Urothelium cell line (cell line): ENCODE measurements around the gene OXLD1.

Experiments
- DNase-seq: peaks from one replicate; pipeline ENCODE4 v3.0.0; 2011; ENCODE audit warnings: low spot score, mixed read lengths
- FAIRE-seq: peaks from 2 replicates; lab custom pipeline; 2011; peaks lifted over from hg19 to GRCh38; lab: Jason Lieb, UNC

The OXLD1 gene

DNA sequence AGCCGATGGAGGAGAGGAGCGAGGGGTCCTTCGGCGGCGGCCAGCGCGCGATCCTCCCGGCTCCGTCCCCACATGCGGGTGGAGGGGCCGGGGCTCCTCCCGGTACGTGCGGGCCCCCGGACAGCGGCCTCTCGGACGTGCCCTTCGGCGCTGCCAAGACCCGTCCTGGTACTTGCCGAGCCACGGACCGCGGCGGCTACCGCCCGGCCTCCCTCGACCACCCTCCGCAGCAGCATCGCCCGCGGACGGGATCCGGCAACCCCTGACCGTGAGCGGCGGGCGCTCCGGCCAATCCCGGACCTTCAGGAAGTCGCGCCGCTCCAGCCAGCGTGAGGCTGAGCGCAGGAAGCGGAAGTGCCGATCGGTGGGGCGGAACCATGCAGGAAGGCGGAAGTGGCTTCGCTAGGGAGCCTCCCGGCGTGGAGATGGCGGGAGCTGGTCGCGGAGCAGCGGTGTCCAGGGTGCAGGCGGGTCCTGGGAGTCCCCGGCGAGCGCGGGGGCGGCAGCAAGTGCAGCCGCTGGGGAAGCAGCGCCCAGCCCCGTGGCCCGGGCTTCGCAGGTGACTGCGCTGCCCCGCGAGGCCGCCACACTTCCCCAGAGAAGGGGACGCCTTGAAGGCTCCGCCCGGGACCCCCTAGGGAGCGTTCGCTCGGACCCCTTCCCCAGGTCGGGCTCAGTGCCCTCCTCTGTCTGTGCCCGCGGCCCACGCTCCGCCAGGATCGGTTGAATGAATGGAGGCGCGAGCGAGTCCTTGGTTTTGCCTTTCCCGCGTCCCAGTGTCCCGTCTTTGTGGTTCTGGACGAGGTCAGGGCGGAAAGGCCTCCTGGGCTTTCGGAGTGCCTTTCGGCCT is at the start of gene OXLD1, which contains the start of gene CCDC137:
Gene OXLD1 (minus strand): TSS at position 264 of the 850 bp plus-strand sequence. CDS start 28 bp downstream, at position 236.
Gene CCDC137 (plus strand): TSS at position 396 of the 850 bp plus-strand sequence. CDS start 30 bp downstream, at position 426.
- peak; percentile 96 for FAIRE-seq

DNA sequence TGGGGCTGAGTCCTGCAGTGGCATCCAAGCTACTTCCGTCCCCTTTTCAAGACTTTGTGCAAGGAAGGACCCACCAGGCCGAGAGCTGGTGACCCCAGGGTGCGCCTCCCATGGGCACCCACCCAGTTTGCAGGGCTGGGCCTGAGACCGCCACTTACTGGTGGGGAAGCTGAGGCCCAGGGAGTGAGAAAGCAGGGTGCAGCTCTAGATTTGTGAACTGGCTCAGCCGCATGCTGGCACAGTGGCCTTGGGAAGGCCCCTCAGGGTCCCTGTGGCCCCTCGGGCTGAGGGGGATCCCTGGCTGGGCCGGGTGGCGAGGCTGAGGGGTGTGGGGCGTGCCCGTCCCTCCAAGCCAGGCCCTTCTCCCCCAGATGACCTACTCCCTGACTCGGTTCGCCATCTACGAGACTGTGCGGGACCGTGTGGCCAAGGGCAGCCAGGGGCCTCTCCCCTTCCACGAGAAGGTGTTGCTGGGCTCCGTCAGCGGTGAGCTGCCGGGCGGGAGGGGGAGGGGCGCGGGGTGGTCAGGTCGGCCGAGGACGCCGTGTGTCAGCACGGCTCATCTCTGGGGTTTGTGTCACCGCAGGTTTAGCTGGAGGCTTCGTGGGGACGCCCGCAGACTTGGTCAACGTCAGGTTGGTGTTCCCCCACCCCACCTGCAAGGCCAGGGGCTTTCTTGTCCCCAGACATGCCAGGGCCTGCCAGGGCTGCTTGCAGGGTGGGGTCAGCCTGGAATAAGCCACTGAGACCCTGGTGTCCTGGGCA is 48.9 kb upstream of the OXLD1 start:
- no peak for FAIRE-seq
- no peak for DNase-seq

More for the DNA sequence above, at the start of gene OXLD1, which contains the start of gene CCDC137:
- peak; percentile 100 for DNase-seq

DNA sequence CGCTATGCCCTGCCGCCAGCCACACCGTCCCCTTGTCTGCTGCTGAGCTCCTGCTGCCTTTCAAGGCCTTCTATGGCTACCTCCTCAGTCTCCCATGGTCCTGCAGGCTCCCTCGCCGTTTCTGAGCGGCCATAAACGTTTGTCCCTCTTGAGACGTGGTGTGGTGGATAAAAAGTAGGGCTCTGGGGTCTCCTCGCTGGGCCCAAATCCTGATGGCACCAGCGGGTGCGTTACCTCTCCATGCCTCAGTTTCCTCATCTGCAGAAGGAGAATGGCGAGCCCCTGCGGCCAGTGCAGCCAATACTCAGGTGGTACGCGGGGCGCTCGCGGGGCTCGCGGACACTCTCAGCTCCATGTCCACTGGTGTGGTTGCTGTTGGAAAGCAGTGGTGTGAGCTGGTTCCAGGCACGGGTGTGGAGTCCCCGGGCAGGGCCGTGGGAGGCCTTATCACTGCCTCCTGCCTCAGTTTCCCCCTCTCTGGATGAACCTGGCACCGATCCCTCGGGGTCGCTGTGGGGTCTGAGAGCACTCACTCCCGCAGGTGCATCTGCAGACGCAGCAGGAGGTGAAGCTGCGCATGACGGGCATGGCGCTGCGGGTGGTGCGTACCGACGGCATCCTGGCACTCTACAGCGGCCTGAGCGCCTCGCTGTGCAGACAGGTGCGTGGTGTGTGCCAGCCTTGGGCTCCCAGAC is 48.2 kb upstream of the OXLD1 start:
- FAIRE-seq: no peak
- no peak for DNase-seq

DNA sequence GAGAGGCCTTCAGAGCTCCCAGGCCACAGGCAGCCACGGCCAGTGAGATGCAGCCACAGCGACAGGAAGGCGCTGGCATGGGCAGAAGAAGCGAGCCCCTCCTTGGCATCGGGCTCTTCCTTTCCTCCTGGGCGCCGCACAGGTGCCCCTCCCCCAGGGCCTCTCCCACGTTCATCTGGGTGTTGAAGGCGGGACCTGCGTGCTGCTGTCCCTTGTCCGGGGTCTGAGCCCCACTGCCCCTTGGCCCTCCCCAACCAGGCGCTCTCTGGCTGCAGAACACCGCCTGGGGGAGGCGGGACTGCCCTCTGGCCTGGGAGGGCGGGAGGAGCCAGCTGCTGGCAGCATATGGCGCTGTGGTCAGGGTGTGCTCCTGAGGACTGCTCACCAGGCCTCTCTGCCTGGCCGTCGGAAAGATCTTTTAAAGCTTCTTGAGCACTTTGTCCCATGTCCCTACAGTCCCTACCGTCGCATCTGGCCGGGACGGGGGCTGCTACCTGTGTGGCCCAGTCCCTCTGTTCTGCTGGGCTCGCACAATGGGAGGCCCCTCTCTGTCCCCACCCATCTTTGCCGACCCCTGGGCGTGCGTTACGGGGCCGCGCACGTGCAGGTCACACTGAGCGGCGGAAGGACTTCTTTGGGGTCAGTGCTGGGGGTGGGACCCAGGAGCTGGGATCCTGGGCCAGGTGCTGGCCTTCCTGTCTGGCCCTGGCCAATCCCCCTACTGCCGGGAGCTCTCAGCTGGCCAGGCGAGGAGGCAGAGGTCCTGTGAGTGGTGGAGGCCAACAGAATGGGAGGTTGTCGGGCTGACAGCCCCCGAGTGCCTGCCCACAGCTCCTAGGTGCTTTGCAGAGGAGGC is 47.4 kb upstream of the OXLD1 start:
- FAIRE-seq: no peak

DNA sequence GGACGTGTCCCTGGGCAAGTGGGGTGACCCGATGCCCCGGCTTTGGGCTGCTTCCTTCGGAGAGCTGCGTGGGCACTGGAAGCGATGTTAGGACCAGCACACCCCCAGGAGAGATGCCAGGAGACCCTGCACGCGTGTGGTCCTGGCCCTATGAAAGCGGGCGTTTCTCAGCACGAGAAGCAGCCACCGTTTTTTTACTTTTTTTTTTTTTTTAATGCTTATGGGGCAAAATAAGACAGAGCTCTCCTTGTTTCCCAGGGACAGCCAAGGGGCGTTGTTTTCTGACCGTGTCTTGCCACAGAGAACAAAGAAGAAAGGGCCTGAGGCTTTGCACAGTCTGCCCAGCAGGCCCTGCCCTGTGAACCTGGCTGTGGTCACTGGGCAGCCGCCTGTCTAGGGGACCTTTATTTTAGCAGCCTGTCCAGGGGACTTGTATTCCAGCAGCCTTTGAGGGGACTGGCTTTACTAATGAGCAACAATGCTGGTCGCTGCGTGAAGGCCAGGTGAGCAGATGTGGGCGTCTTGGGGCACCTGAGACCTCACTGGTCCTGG is 46.7 kb upstream of the OXLD1 start:
- FAIRE-seq (no peak), DNase-seq (no peak)

More for the DNA sequence above, 47.4 kb upstream of the OXLD1 start:
- no peak for DNase-seq

DNA sequence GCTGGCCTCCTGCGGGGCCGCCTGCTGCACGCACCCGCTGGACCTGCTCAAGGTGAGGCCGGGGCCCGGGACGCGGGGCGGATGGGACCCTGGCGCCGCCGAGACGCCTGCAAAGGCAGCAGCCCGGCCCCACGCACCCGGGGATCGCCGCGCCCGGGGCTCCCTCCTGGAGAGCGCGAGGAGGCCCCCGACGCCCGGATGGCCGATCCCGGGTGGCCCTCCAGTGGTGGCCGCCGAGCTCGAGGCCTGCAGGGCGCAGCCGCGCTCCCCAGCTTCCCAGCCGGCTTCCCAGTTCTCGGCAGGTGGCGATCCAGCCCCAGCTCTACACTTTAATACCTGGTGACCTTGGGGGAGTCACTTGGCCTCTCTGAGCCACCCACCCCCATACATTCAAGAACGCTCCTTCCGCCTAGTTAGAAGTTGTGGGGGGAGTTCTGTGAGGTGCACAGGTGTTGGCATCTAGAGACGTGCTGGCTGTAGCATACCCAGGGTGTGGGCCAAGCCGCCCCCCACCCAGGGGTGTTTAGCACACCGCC is 46.1 kb upstream of the OXLD1 start:
- no peak for FAIRE-seq
- peak; percentile 76 for DNase-seq

DNA sequence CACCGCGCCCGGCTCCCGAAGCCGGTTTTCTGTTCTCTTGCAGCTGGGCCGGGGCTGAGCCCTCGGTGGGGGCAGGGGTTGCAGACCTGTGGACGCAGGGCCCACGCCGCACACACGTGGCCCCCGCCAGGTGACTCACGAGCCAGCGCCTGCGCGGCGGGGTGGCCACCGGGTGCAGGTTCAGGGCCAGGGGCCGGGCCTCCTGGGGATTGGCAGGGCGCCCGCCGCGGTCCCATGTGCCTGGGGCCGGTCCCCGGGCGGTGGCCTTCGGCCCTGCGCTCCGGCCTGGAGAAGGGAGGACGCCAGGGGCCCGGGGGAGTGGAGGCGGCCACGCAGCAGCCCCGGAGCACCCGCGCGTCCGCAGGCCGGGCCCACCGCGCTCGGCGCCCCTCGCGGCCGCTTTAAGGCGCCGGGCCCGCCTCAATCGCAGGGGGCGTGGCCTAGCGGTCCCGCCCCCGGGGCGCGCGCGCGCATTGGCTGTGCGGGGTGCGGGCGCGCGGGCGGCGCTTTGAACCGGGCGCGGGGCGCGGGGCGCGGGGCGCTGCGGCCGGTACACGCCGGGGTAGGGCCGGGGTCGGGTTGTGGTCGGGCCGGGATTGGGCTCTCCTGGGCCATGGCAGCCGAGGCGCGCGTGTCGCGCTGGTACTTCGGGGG is 45.5 kb upstream of the OXLD1 start, which contains the start of gene SLC25A10:
Gene SLC25A10 (plus strand): TSS at position 471 of the 654 bp plus-strand sequence. CDS start 143 bp downstream, at position 614.
- DNase-seq: peak; percentile 97
- FAIRE-seq: no peak

DNA sequence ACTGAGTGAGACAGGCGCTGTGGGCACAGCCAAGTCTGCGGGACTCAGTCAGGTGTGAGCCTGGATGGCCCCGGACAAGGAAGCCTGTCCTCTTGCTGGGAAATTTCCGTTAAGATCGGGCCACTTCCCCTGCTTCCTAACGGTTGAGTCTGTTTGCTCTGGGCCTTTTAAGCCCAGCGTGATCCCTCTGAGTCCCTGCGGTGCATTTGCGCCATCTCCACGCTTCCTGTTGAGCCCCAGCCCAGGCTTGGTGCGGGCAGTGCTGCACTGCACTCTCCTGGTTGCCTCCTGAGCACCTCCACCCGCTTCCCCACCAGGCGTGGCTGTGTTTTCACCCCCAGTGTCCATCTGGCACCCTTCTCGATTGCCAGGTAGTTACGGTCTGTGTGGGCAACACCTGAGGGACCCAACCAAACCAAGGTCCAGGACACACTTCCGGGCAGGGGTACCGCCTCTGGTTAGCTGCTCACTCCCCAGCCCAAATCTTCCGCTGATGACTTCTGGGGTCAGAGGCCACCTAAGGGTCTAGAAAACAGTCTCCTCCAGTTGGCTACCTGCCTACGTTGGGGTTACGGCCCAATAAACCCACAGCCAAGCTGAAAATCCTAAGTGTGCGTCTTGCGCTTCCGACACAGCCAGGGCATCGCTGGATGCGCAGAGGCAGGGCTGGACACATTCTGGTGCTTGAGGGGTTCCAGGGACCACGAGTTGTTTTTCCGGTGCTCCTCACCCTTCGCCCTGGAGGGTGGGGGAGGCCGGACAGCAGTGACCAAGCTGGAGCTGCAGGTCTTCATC is 44.3 kb upstream of the OXLD1 start:
- DNase-seq (no peak), FAIRE-seq (no peak)

DNA sequence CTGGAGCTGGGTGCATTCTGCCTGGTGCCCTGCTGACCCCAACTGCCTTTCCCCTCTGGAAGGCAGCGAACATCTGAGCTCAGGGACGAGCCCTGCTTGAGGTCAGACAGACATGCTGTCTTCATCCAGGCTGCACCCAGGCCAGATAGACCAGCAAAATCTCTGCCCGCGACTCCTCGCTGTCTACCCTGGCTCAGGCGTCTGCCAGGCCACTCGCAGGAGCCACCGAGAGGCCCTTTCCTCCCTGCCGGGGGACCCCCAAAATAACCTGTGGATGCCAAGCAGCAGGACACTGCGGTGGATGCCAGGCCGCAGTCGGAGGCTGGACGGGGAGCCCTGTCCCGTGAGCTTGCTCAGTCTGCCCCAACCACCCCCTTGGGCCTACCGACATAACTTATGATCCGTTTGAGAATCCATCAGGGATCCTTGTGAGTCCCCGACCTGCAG is 42.4 kb upstream of the OXLD1 start:
- no peak for DNase-seq
- FAIRE-seq: no peak

DNA sequence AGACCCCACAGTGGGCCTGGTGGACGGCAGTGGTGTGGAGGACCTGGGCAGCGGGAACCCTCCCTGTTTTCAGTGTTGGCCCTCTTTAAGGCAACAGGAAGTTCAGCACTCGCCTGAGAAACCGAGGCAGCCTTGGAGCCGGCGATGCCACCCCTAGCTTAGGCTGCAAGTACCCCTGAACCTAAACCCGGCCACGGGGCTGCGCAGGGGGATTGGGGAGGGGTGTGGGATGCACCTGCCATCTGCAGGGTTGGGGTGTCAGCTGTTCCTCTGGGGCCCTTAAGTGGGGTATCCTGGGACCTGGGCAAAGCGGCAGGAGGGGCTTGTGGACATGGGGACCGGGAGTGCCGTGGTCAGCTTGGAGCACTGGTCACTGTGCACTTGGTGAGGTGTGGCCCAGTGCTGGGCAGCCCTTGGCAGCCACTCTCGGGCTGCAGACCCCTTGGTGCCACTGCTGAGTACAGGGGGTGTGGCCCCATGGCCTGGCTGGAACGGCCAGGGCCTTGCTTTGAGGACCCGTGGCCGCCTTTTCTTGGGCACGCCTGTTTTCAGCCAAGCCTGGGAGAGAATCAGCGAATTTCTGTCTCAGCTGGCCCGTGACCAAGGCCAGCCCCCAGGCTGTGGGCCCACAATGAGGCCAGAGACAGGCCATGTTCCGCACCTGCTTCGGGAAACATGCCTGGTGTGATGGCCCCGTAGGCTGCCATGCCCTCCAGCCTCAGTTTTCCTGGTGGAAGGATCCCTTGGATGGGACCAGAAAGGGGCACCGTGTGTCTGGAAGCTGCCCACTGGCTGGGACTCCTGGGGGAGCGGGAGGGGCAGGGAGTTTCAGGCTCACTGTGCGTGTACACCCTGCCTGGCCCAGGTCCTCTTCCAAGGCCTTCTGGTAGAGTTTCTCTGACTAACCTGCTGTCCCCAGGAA is 41.6 kb upstream of the OXLD1 start:
- FAIRE-seq (no peak), DNase-seq (no peak)

DNA sequence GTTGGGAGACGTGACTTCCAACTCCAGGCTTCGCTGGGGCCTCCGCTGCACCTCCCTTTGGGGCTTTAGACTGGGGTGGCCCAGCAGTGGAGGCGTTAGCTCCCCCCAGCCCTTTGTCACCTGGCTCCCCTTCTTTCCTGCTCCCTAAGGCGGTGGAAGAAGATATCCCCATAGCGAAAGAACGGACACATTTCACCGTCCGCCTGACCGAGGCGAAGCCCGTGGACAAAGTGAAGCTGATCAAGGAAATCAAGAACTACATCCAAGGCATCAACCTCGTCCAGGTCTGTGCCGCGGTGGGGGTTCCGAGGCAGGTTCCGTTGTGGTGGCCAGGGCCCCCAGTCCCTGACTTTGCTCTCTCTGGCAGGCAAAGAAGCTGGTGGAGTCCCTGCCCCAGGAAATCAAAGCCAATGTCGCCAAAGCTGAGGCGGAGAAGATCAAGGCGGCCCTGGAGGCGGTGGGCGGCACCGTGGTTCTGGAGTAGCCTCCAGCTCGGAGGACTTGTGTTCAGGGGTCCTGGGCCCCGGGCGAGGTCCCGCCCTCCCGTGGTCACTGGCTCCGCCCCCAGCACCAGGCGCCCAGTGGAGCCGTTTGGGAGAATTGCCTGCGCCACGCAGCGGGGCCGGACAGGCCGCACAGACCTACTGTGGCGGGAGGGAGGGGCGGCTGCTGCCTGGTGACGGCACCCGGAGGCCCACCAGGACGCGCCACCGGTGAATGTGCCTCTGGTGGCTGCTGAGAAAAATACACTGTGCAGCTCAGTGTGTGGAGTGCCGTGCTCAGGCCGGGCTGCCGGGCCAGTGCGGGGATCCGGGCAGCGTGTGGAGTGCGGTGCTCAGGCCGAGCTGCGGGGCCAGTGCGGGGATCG is 40.6 kb upstream of the OXLD1 start:
- DNase-seq: no peak
- FAIRE-seq: peak; percentile 17

DNA sequence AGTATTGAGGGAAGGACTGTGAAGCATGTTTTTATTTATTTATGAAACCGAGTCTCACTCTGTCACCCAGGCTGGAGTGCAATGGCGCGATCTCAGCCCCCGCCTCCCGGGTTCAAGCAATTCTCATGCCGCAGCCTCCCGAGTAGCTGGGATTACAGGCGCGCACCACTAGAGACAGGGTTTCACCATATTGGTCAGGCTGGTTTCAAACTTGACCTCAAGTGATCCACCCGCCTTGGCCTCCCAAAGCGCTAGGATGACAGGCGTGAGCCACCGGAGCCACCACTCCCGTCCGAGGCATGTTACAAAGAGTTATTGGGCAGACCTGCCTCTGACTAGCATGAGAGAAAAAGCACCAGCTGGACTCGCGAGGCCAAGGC is 39.8 kb upstream of the OXLD1 start:
- FAIRE-seq (no peak), DNase-seq (no peak)

DNA sequence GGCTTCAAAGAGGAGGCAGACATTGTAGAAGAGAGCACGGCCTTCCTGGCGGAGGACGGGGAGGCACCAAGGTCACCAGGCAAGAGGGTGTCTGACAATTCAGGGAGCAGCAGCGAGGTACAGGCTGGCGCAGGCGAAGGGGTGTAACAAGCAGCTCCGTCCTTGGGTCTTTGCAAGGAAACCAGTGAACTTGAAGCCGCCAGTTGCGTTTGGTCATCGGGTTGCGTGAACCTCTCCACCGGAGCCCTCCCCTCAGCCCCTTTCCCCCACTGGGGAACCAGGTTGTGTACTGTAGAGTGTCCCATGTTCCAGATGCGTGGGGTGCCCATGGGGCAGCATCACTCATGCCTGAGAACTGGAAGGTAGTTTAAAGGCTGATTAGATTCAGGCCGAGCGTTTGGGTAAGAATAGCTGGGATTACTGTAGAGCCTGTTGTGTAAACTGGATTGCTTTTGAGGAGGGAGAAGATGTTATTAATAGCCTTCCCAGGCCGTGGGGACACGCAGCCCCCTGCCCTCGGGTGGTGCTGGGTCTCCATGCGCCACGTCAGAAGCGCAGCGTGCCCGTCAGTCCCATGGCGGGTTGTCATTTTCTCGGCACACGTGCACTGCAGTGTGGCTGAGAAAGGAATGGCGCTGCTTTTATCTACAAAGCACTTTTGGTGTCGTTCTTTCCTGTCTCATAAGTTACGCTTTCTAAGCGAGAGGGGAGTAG is 39.3 kb upstream of the OXLD1 start:
- FAIRE-seq: no peak

DNA sequence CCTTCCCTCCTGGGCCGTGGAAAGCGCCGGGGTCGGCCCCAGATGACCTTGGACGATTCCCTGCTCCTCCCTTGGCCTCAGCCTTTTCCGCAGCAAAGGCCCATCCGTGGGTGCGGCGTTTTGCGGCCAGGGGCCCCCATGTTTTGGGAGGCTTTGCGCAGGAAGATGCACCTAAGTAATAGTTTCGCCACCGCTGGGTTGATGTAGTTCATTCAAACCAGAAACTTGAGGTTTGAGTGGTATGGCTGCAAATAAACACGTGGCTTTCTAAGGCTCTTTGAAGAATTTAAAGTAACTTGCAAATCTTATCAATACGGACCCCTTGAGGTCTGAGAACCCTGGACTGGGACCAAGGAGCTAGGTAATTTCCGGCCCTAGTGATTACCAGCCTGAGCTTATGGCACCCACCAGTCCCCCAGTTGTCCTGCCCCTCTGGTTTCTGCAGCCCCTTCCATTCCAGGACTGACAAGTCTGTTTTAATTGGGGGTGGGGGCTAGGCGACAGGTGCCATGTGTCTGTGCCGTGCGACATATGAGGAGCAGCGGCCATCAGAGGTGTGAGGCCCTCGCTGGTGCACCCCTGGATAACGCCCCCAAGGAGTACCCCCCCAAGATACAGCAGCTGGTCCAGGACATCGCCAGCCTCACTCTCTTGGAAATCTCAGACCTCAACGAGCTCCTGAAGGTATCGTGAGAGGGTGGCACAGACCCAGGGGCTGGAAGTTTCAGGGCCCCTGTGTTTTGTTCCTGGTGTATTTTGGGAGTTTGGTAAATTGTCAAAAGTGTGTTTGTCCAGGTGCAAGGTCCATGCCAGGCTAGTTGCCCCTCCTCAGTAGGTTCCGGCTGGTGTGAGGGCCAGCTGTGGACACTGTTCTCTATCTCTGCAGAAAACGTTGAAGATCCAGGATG is 37.6 kb upstream of the OXLD1 start:
- no peak for DNase-seq
- no peak for FAIRE-seq

More for the DNA sequence above, 39.3 kb upstream of the OXLD1 start:
- no peak for DNase-seq
